Osteoblast (primary cell): ENCODE results near the gene KLKB1. TPM values are rescaled to one million over a fixed set of nuclear protein-coding genes. Genes with fewer than 3 reads are reported as not detected.

Experiments used
- DNase-seq: peaks from one replicate; pipeline ENCODE4 v3.0.0; 2011; ENCODE audit warnings: low spot score, mixed read lengths; ENCODE audit not compliant: insufficient read length; ENCODE audit errors: missing footprints
- H2AFZ ChIP-seq: 2 replicates; pipeline ENCODE4 v1.6.0; 2011; ENCODE audit warnings: mild to moderate bottlenecking, low read length
- H3K27ac ChIP-seq: 2 replicates; pipeline ENCODE4 v1.5.1; 2011; ENCODE audit warnings: mild to moderate bottlenecking, low read depth, low read length, moderate library complexity
- H3K27me3 ChIP-seq: 2 replicates; pipeline ENCODE4 v1.6.0; 2012; ENCODE audit warnings: mild to moderate bottlenecking, control low read depth, inconsistent platforms, low read length, moderate library complexity; ENCODE audit not compliant: insufficient read depth
- H3K36me3 ChIP-seq: 2 replicates; pipeline ENCODE4 v1.5.1; 2011; ENCODE audit warnings: mild to moderate bottlenecking, low read length, control low read depth, moderate library complexity; ENCODE audit not compliant: insufficient read depth
- H3K4me1 ChIP-seq: 2 replicates; pipeline ENCODE4 v1.5.1; 2011; ENCODE audit warnings: mild to moderate bottlenecking, low read length, control low read depth, moderate library complexity; ENCODE audit not compliant: insufficient read depth
- H3K4me2 ChIP-seq: 2 replicates; pipeline ENCODE4 v1.6.0; 2011; ENCODE audit warnings: mild to moderate bottlenecking, low read length; ENCODE audit not compliant: insufficient read depth
- H3K4me3 ChIP-seq: fragments of 200-600 bp; sonication (generic); 3 replicates; pipeline ENCODE4 v1.5.1; 2012; ENCODE audit warnings: mild to moderate bottlenecking, low read length, inconsistent platforms; ENCODE audit not compliant: insufficient read depth
- H3K79me2 ChIP-seq: 2 replicates; pipeline ENCODE4 v1.6.0; 2012; ENCODE audit warnings: mild to moderate bottlenecking, low read length, control low read depth, inconsistent platforms; ENCODE audit not compliant: insufficient read depth
- H3K9me3 ChIP-seq: 2 replicates; pipeline ENCODE4 v1.5.1; 2011; ENCODE audit warnings: low read depth, low read length, control low read depth
- H4K20me1 ChIP-seq: 2 replicates; pipeline ENCODE4 v1.6.0; 2012; ENCODE audit warnings: mild to moderate bottlenecking, low read length, control low read depth; ENCODE audit not compliant: insufficient read depth
- CTCF ChIP-seq: IDR thresholded peaks from 2 replicates; pipeline ENCODE4 v1.5.1; 2011; ENCODE audit warnings: mild to moderate bottlenecking, low read depth, low read length, moderate library complexity; ENCODE audit errors: extremely low read depth
- total RNA-seq: library from RNA; depleted of rRNA; stranded (reverse); fragments of >200 nt; gene quantifications from 2 replicates; pipeline ENCODE4 v1.2.3, GENCODE V29; 2012

The KLKB1 gene
- total RNA-seq, 1 donor: not detected

GRCh38 chr4:186203406-186203805, 23.9 kb upstream of the KLKB1 start:
- Histone ChIP-seq H3K4me2 (peak overlapping the region; percentile 40), H3K79me2 (no peaks in the 10 kb centered on the region), H4K20me1 (no peaks in the 10 kb centered on the region), H3K9me3 (no peaks in the 10 kb centered on the region), H3K36me3 (no peaks in the 10 kb centered on the region), H3K4me3 (no peak overlapping the region), H3K27ac (peak overlapping the region; percentile 21), H3K4me1 (no peaks in the 10 kb centered on the region), H3K27me3 (no peaks in the 10 kb centered on the region), H2AFZ (no peak overlapping the region)
- DNase-seq: peak; percentile 1
- no peak for TF ChIP-seq CTCF

- Histone ChIP-seq H3K4me3 (peak overlapping the region; percentile 64), H4K20me1 (no peaks in the 10 kb centered on the region), H3K36me3 (no peaks in the 10 kb centered on the region), H3K4me2 (peak overlapping the region; percentile 79), H3K27ac (peak overlapping the region; percentile 41), H3K9me3 (no peaks in the 10 kb centered on the region), H2AFZ (peak overlapping the region; percentile 60), H3K79me2 (no peaks in the 10 kb centered on the region), H3K4me1 (no peaks in the 10 kb centered on the region), H3K27me3 (no peaks in the 10 kb centered on the region)
- no peak for TF ChIP-seq CTCF
- DNase-seq: peak; percentile 44
These were observed 23.2 kb upstream of the KLKB1 start for GRCh38 chr4:186204103-186204559.

GRCh38 chr4:186204686-186205085, 22.6 kb upstream of the KLKB1 start:
- no peak for DNase-seq
- Histone ChIP-seq H4K20me1 (no peaks in the 10 kb centered on the region), H2AFZ (peak overlapping the region; percentile 60), H3K27ac (peak overlapping the region; percentile 41), H3K27me3 (no peaks in the 10 kb centered on the region), H3K79me2 (no peaks in the 10 kb centered on the region), H3K36me3 (no peaks in the 10 kb centered on the region), H3K4me1 (no peaks in the 10 kb centered on the region), H3K9me3 (no peaks in the 10 kb centered on the region), H3K4me3 (peak overlapping the region; percentile 64), H3K4me2 (peak overlapping the region; percentile 79)
- TF ChIP-seq CTCF: no peak

GRCh38 chr4:186205156-186205555, 22.2 kb upstream of the KLKB1 start:
- Histone ChIP-seq H3K4me1 (no peaks in the 10 kb centered on the region), H2AFZ (no peak overlapping the region), H4K20me1 (no peaks in the 10 kb centered on the region), H3K36me3 (no peaks in the 10 kb centered on the region), H3K9me3 (no peaks in the 10 kb centered on the region), H3K27me3 (no peaks in the 10 kb centered on the region), H3K79me2 (no peaks in the 10 kb centered on the region), H3K4me2 (peak overlapping the region; percentile 79), H3K4me3 (peak overlapping the region; percentile 64), H3K27ac (no peak overlapping the region)
- TF ChIP-seq CTCF: no peak
- peak; percentile 5 for DNase-seq
